ENCODE measurements around the gene IL17RA.

DNA sequence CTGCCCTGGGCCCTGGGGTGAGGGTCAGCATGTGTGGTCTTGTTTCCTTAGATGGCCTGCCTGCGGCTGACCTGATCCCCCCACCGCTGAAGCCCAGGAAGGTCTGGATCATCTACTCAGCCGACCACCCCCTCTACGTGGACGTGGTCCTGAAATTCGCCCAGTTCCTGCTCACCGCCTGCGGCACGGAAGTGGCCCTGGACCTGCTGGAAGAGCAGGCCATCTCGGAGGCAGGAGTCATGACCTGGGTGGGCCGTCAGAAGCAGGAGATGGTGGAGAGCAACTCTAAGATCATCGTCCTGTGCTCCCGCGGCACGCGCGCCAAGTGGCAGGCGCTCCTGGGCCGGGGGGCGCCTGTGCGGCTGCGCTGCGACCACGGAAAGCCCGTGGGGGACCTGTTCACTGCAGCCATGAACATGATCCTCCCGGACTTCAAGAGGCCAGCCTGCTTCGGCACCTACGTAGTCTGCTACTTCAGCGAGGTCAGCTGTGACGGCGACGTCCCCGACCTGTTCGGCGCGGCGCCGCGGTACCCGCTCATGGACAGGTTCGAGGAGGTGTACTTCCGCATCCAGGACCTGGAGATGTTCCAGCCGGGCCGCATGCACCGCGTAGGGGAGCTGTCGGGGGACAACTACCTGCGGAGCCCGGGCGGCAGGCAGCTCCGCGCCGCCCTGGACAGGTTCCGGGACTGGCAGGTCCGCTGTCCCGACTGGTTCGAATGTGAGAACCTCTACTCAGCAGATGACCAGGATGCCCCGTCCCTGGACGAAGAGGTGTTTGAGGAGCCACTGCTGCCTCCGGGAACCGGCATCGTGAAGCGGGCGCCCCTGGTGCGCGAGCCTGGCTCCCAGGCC is 23.7 kb downstream of the IL17RA start:
- TF ChIP-seq, protein P1, sequence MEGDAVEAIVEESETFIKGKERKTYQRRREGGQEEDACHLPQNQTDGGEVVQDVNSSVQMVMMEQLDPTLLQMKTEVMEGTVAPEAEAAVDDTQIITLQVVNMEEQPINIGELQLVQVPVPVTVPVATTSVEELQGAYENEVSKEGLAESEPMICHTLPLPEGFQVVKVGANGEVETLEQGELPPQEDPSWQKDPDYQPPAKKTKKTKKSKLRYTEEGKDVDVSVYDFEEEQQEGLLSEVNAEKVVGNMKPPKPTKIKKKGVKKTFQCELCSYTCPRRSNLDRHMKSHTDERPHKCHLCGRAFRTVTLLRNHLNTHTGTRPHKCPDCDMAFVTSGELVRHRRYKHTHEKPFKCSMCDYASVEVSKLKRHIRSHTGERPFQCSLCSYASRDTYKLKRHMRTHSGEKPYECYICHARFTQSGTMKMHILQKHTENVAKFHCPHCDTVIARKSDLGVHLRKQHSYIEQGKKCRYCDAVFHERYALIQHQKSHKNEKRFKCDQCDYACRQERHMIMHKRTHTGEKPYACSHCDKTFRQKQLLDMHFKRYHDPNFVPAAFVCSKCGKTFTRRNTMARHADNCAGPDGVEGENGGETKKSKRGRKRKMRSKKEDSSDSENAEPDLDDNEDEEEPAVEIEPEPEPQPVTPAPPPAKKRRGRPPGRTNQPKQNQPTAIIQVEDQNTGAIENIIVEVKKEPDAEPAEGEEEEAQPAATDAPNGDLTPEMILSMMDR (conservative IDR thresholded peaks at IDR 0.05; ENCODE audit: low read length), result no peak
- TF ChIP-seq EZH2phosphoT487 (IDR thresholded peaks at IDR 0.05; ENCODE audit: borderline replicate concordance), result no peak
